Stimulated activated CD8-positive, alpha-beta memory T cell treated with anti-CD3 and anti-CD28 coated beads, Interleukin-15, amount 100 ng/mL, for 4 hours (primary cell): ENCODE results near the gene BSN.

ENCODE experiments used
- DNase-seq, 2 donors: peaks; one replicate each; pipeline ENCODE4 v3.0.0-alpha.2; 2020; ENCODE audit warnings: low read depth in 2 of 2

BSN gene

GRCh38 chr3:49553692-49554632 lies at the start of gene BSN:
TSS of gene BSN (plus strand) at chr3:49554477. CDS start at chr3:49554603, 126 bp downstream.
- peak; percentile 80 to 83 for DNase-seq

GRCh38 chr3:49506906-49507305 lies 47.4 kb upstream of the BSN start:
- DNase-seq = no peak

GRCh38 chr3:49509028-49509561 lies 45.2 kb upstream of the BSN start:
- no peak for DNase-seq

- DNase-seq = no peak
These were observed 42.6 kb upstream of the BSN start for GRCh38 chr3:49511639-49512038.

- no peak for DNase-seq
These were observed 41.4 kb upstream of the BSN start for GRCh38 chr3:49512781-49513355.

- no peak for DNase-seq
These were observed 40.7 kb upstream of the BSN start for GRCh38 chr3:49513494-49514124.

- DNase-seq = no peak
These were observed 36.3 kb upstream of the BSN start for GRCh38 chr3:49518016-49518415.

- DNase-seq = no peak
These were observed 35.8 kb upstream of the BSN start for GRCh38 chr3:49518441-49518840.

- no peak for DNase-seq
These were observed 35.0 kb upstream of the BSN start for GRCh38 chr3:49519296-49519695.

- no peak for DNase-seq
These were observed 34.3 kb upstream of the BSN start for GRCh38 chr3:49519916-49520385.

- no peak for DNase-seq
These were observed 30.2 kb upstream of the BSN start for GRCh38 chr3:49523756-49524747.

- DNase-seq = no peak
These were observed 24.7 kb upstream of the BSN start for GRCh38 chr3:49529567-49529966.

- DNase-seq = no peak
These were observed 24.0 kb upstream of the BSN start for GRCh38 chr3:49530231-49530630.

- DNase-seq = no peak
These were observed 23.6 kb upstream of the BSN start for GRCh38 chr3:49530701-49531100.

GRCh38 chr3:49531218-49531617 lies 23.1 kb upstream of the BSN start:
- DNase-seq = no peak

- DNase-seq = no peak
These were observed 22.6 kb upstream of the BSN start for GRCh38 chr3:49531715-49532114.

GRCh38 chr3:49533031-49533430 lies 21.2 kb upstream of the BSN start:
- DNase-seq = no peak

- DNase-seq = no peak
These were observed 20.3 kb upstream of the BSN start for GRCh38 chr3:49533786-49534519.

GRCh38 chr3:49534581-49535441 lies 19.5 kb upstream of the BSN start:
- no peak for DNase-seq
